ENCODE measurements around the gene SCN2B.

GRCh38 chr11:118186346-118187107, 10.1 kb upstream of the SCN2B start:
- no peak for TF ChIP-seq POLR2AphosphoS5 (IDR thresholded peaks at IDR 0.05)
- TF ChIP-seq POLR2A (IDR thresholded peaks at IDR 0.05): no peak
